H1 (cell line): ENCODE data around the gene RDH14. TPM values are rescaled to one million over a fixed set of nuclear protein-coding genes. Genes with fewer than 3 reads are reported as not detected.

Source experiments
- BRCA1 ChIP-seq: IDR thresholded peaks from 2 replicates; pipeline ENCODE4 v1.6.1; 2012; ENCODE audit warnings: low read depth, low read length, improper control_type of control experiment
- EGR1 ChIP-seq: IDR thresholded peaks from 2 replicates; pipeline ENCODE4 v1.6.1; 2011; ENCODE audit warnings: low read depth, low read length, borderline replicate concordance
- JUND ChIP-seq: IDR thresholded peaks from 2 replicates; pipeline ENCODE4 v1.6.1; 2011; ENCODE audit warnings: mild to moderate bottlenecking, improper control_type of control experiment, low read length
- NANOG ChIP-seq: IDR thresholded peaks from 2 replicates; pipeline ENCODE4 v1.6.1; 2011; ENCODE audit warnings: low read length, low read depth, mild to moderate bottlenecking, inconsistent platforms; ENCODE audit not compliant: insufficient read depth, poor library complexity, severe bottlenecking
- NRF1 ChIP-seq: IDR thresholded peaks from 2 replicates; pipeline ENCODE4 v1.6.1; 2011; ENCODE audit warnings: mild to moderate bottlenecking, low read depth, low read length, improper control_type of control experiment
- SP4 ChIP-seq: IDR thresholded peaks from 2 replicates; pipeline ENCODE4 v1.6.1; 2012; ENCODE audit warnings: low read length, inconsistent platforms
- TEAD4 ChIP-seq: IDR thresholded peaks from 2 replicates; pipeline ENCODE4 v1.6.1; 2012; ENCODE audit warnings: low read depth, low read length, inconsistent platforms, mixed read lengths
- USF2 ChIP-seq: IDR thresholded peaks from 2 replicates; pipeline ENCODE4 v1.6.1; 2011; ENCODE audit warnings: low read length, improper control_type of control experiment
- polyA plus RNA-seq, 7 experiments: library from polyadenylated mRNA; depleted of rRNA in 3 of 7; stranded (reverse) in 5 of 7; unstranded in 2 of 7; fragments of >200 nt in 5 of 7; fragments of 200-250 nt in 2 of 7; gene quantifications; 1 replicate in 5 of 7; 2 replicates in 1 of 7; 4 replicates in 1 of 7; pipeline versions ENCODE4 v1.2.1 to v1.2.3, GENCODE V29; 2011 to 2013; ENCODE audit warnings: missing spikeins in 2 of 7, mixed read lengths in 2 of 7
- total RNA-seq: library from RNA; stranded (reverse); fragmentation: NEBNext Ultra II Directional; extraction: Animal tissue kit (Norgen Biotek cat#: 25700); gene quantifications from 2 replicates; pipeline ENCODE4 v1.2.1, GENCODE V29; 2021

The RDH14 gene
- total and polyA plus RNA-seq, 2 of the 8 experiments (the other 6 are each of a cell fraction or from before 2014, with no cell fraction given): 14.7 to 23.6 TPM

- no peak for TF ChIP-seq USF2
- TF ChIP-seq BRCA1: no peak
- TF ChIP-seq TEAD4: no peak
- no peak for TF ChIP-seq NANOG
- no peak for TF ChIP-seq NRF1
- TF ChIP-seq EGR1: no peak
- TF ChIP-seq SP4: no peak
- no peak for TF ChIP-seq JUND
These were observed 872 bp downstream of the RDH14 start (continued) for GRCh38 chr2:18559531-18560030.
